C1 segment of cervical spinal cord (tissue), 14 donors: ENCODE data around the gene PKNOX2.

Experiments used
- DNase-seq, 14 donors: peaks; one replicate each; lab custom pipeline; 2025; lab: John Stamatoyannopoulos, UW

Gene PKNOX2

DNA sequence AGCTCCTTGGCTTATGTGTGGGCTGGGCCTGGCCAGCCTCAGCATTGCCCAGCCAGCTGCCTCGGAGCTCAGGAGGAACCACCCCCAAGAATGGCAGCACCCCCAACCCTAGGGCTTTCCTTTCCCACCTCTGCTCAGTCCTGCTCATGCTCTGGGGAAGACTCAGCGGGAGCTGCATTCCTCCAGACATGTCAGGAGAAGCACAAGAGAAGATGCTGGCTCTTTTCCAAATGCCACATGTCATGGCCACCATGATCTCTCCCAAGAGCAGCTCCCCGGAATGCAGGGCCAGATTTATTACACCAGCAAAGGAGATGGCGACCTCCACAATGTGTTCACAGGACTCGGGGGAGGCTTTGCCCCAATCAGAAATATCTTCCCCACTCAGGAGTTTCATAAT lies 143.7 kb downstream of the PKNOX2 start:
- DNase-seq = no peak

- DNase-seq = no peak
These were observed 147.8 kb downstream of the PKNOX2 start for GRCh38 chr11:125312391-125312790.

DNA sequence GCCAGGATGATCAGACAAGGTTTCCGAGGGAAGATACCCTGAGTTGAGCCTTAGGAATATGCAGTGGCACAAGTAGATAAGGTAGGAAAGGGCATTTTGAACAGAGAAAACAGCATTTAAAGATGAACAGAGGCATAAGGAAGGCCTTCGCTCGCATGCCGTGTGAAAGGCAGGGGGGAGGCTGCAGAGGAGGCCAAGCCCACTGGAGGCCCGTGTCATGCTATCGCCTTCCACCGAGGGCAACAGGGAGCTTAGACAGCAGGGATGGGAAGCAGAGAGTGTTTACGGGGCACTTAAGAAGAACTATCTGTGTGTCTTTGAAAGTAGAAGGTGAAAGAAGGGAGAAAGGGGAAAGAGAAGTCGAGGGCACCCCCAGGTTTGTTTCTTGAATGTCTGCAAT lies 148.3 kb downstream of the PKNOX2 start:
- no peak for DNase-seq

GRCh38 chr11:125313271-125314219 lies 149.0 kb downstream of the PKNOX2 start:
- peak in 1 of 14 donors; percentile 38 for DNase-seq

DNA sequence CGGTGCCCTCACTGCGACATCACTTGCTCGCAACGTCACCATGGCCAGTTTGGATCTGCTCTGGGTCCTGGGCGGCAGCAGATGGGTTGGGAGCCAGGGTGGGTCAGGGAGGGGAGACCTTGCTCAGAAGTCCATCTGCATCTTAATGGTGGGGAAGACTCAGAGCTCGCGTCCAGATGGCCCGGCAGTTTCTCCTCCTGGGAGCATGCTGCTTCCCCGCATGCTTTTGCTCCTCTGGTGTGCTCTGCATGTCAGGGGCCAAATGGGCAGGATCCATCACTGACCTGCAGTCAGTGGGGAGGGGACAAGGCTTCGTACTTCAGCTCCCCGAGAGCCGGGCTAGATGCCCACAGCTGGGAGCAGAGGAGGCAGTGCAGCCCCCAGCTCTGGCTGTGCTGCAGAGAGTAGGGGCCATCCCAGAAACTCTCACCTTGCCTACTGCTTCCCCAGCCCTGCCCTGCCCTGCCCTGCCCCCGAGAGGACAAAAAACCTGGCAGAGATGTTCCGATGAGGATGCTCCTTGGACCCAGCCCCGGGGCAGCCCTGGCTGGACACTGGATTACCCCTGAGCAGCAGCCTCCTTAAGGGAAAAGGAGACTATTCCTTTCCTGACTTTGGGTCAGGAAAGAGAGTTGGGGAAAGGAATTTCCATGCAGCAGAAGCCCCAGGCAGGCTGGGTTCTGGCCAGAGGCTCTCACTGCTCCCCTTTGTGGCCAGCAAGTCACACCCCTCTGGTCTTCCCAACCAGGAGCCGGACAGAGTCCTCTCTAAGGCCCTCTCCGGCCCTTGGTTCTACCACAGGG lies 149.9 kb downstream of the PKNOX2 start:
- DNase-seq = peak in 1 of 14 donors; percentile 66

- no peak for DNase-seq
These were observed 150.7 kb downstream of the PKNOX2 start for GRCh38 chr11:125315079-125315740.

DNA sequence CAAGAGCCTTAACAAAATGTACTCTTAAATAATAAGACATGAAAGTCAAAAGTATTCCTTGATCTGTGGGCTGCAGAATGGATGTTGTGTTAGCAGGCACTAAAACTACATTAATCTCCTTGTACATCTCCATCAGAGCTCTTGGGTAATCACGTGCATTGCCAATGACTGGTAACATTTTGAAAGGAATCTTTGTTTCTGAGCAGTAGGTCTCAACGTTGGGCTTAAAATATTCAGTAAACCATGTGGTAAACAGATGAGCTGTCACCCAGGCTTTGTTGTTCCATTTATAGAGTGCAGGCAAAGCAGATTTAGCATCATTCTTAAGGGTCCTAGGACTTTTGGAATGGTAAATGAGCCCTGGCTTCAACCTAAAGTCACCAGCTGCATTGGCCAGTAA lies 152.9 kb downstream of the PKNOX2 start:
- no peak for DNase-seq

GRCh38 chr11:125319649-125320048 lies 155.1 kb downstream of the PKNOX2 start:
- DNase-seq = no peak

- no peak for DNase-seq
These were observed 156.0 kb downstream of the PKNOX2 start for GRCh38 chr11:125320347-125321076.

DNA sequence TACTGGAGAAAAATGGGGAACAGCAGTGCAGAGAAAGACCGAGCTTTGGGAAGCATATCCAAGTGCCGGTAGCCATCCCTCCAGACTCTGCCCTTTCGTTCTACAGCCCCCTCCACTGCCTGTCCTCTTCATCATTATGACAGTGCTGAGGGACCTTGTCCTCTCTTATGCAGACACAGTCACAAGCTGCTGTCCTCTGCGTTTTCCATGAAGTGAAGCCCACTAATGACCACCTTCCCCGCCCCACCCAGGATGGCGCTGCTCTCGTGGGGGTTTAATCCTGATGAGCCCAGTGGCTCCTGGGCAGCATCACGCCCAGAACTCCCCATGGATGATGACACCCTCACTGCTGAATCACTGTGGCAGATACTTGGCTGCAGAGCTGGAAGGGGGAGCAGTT lies 157.7 kb downstream of the PKNOX2 start:
- DNase-seq = no peak

DNA sequence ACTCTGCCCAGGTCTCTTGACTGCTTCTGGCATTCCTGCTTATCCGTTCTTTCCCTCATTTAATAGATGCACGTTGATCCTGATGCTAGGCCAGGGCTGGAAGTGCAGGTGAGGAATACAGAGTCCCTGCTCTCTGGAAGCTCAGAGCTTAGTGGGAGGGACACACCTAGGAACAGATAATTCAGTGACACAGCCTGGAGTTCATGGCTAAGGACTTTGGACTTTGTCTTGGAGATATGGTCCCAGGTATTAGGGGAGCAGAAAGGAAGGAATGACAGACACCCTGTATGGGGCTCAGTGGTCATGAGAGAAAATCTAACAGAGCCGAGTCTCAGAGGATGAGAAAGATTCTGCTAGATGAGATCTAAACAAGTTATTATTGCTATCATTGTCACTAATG lies 160.6 kb downstream of the PKNOX2 start:
- no peak for DNase-seq

DNA sequence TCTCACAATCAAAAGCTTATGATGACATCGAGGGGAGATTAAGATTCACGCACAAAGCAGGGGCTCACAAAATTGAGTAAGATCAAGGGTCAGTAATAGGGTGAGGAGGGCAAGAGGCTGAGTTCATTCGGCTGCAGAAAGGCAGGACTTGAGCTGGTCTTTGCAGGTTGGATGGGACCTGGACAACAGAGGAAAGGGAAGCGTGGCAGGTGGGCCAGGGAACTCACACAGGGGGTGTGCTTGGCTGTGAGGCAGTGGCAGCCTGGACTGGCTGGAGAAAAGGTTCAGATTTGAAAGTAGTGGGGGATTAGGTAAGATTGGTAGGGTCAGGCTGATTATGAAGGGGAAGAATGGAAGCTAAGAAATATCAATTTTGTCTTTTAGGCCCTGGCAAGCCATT lies 161.6 kb downstream of the PKNOX2 start:
- no peak for DNase-seq

- DNase-seq = no peak
These were observed 163.1 kb downstream of the PKNOX2 start for GRCh38 chr11:125327518-125328224.

DNA sequence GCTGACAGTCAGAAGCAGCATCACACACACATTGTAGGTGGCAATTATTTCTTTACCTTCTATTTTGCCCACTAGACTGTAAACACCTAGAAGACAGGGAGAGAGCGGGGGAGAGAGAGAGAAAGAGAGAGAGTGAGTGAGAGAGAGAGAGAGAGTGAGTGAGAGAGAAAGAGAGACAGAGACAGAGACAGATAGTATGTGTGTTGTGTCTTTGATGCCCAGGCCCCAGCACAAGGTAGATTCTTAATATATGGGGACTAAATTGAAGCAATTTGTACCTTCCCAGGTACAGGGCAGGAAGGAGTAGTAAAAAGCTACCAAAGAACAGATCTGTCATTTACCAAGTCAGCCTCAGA lies 163.7 kb downstream of the PKNOX2 start:
- DNase-seq = no peak

DNA sequence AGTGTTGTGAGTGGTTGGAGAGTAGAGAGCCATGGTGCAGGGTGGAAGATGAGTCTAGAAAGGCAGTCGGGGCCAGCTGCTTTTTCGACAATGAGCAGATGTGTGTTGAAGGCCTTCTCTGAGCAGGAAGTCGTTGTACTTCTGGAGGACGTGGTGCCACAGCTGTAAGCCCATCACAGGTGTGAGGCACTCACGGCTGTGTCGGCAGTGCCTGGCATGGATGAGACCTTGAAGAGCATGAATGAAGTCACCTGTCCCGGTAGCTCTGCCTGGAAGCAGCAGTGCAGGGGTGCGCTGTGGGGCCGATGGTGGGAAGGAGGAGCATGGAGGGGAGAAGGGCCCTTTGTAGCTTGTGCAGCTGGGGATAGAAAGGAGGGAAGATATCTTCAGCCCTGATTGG lies 165.2 kb downstream of the PKNOX2 start:
- DNase-seq = no peak

- DNase-seq = no peak
These were observed 166.1 kb downstream of the PKNOX2 start for GRCh38 chr11:125330462-125331325.

- no peak for DNase-seq
These were observed 166.9 kb downstream of the PKNOX2 start for GRCh38 chr11:125331357-125332035.

GRCh38 chr11:125332821-125333220 lies 168.3 kb downstream of the PKNOX2 start:
- no peak for DNase-seq

- DNase-seq = no peak
These were observed 169.0 kb downstream of the PKNOX2 start for GRCh38 chr11:125333354-125334073.
